NCI-H1092 treated with DMSO at 0.1 percent for 48 hours (cell line): ENCODE measurements around the gene SULT1E1.

Experiments used
- DNase-seq: peaks from one replicate; lab custom pipeline; 2025; lab: John Stamatoyannopoulos, UW

The SULT1E1 gene

GRCh38 chr4:69793732-69794131, 66.2 kb downstream of the SULT1E1 start:
- no peak for DNase-seq
